Fibroblast of upper back skin (primary cell): ENCODE measurements around the gene GPR35.

ENCODE experiments used
- DNase-seq: peaks from one replicate; pipeline ENCODE4 v3.0.0-alpha.2; 2013

The GPR35 gene

GRCh38 chr2:240624950-240625621 lies at the start of gene GPR35:
Gene GPR35, plus strand, starts transcription at chr2:240625480. Its CDS starts 4,473 bp downstream, at chr2:240629953.
- DNase-seq: peak; percentile 77

GRCh38 chr2:240576036-240576435 lies 49.2 kb upstream of the GPR35 start:
- no peak for DNase-seq

GRCh38 chr2:240576436-240577205 lies 48.7 kb upstream of the GPR35 start:
- DNase-seq: no peak

- DNase-seq: no peak
These were observed 47.8 kb upstream of the GPR35 start for GRCh38 chr2:240577281-240578109.

- no peak for DNase-seq
These were observed 47.2 kb upstream of the GPR35 start for GRCh38 chr2:240578110-240578450.

- DNase-seq: no peak
These were observed 46.8 kb upstream of the GPR35 start for GRCh38 chr2:240578488-240578887.

GRCh38 chr2:240579071-240579762 lies 46.1 kb upstream of the GPR35 start:
- DNase-seq: no peak

GRCh38 chr2:240579771-240580614 lies 45.3 kb upstream of the GPR35 start:
- DNase-seq: peak; percentile 43

GRCh38 chr2:240581811-240582210 lies 43.5 kb upstream of the GPR35 start:
- DNase-seq: no peak

- DNase-seq: no peak
These were observed 42.5 kb upstream of the GPR35 start for GRCh38 chr2:240582781-240583180.

GRCh38 chr2:240583774-240584173 lies 41.5 kb upstream of the GPR35 start:
- no peak for DNase-seq

GRCh38 chr2:240584486-240585031 lies 40.7 kb upstream of the GPR35 start:
- DNase-seq: peak; percentile 28

GRCh38 chr2:240585101-240585500 lies 40.2 kb upstream of the GPR35 start:
- DNase-seq: no peak

GRCh38 chr2:240585681-240586197 lies 39.5 kb upstream of the GPR35 start:
- no peak for DNase-seq

GRCh38 chr2:240586198-240586918 lies 38.9 kb upstream of the GPR35 start, which contains the start of gene CAPN10:
Gene CAPN10, plus strand, starts transcription at chr2:240586734. Its CDS starts 178 bp downstream, at chr2:240586912.
- DNase-seq: peak; percentile 93

- DNase-seq: no peak
These were observed 38.1 kb upstream of the GPR35 start for GRCh38 chr2:240586919-240587800.

GRCh38 chr2:240588006-240588655 lies 37.1 kb upstream of the GPR35 start:
- no peak for DNase-seq

- DNase-seq: no peak
These were observed 36.6 kb upstream of the GPR35 start for GRCh38 chr2:240588669-240589068.

GRCh38 chr2:240589375-240589774 lies 35.9 kb upstream of the GPR35 start:
- no peak for DNase-seq
